Measurements from ENCODE around the gene SLC13A2. TPM values are rescaled to one million over a fixed set of nuclear protein-coding genes. Genes with fewer than 3 reads are reported as not detected.

The SLC13A2 gene
- polyA plus RNA-seq, 2 donors, result 0.02 TPM; not detected in 1

- Histone ChIP-seq H3K4me3 (ENCODE audit: low read depth in 1 of 2, low read length in 2 of 2) (no peak overlapping the region), H3K4me1 (ENCODE audit: control insufficient read depth in 2 of 2, insufficient read depth in 2 of 2, low read length in 1 of 2) (no peaks in the 10 kb centered on the region), H3K27ac (ENCODE audit: low read depth in 2 of 2, low read length in 1 of 2) (no peak overlapping the region), H3K36me3 (ENCODE audit: control insufficient read depth in 2 of 2, insufficient read depth in 2 of 2, low read length in 1 of 2) (no peaks in the 10 kb centered on the region), H3K27me3 (ENCODE audit: control insufficient read depth in 1 of 2, insufficient read depth in 2 of 2, low read length in 2 of 2) (no peaks in the 10 kb centered on the region), H3K9me3 (ENCODE audit: control insufficient read depth in 2 of 2, insufficient read depth in 1 of 2, low read depth in 1 of 2, low read length in 1 of 2) (no peaks in the 10 kb centered on the region)
- 74 to 80% methylated on average over 8 of the region's 8 CpGs for WGBS, 2 donors
These were observed 4.1 kb upstream of the SLC13A2 start for GRCh38 chr17:28469376-28469775.

GRCh38 chr17:28470266-28470913, 3.1 kb upstream of the SLC13A2 start:
- Histone ChIP-seq H3K36me3 (ENCODE audit: control insufficient read depth in 2 of 2, insufficient read depth in 2 of 2, low read length in 1 of 2) (no peaks in the 10 kb centered on the region), H3K27ac (ENCODE audit: low read depth in 2 of 2, low read length in 1 of 2) (no peak overlapping the region), H3K9me3 (ENCODE audit: control insufficient read depth in 2 of 2, insufficient read depth in 1 of 2, low read depth in 1 of 2, low read length in 1 of 2) (no peaks in the 10 kb centered on the region), H3K27me3 (ENCODE audit: control insufficient read depth in 1 of 2, insufficient read depth in 2 of 2, low read length in 2 of 2) (no peaks in the 10 kb centered on the region), H3K4me3 (ENCODE audit: low read depth in 1 of 2, low read length in 2 of 2) (no peak overlapping the region), H3K4me1 (ENCODE audit: control insufficient read depth in 2 of 2, insufficient read depth in 2 of 2, low read length in 1 of 2) (no peaks in the 10 kb centered on the region)
- WGBS, 2 donors, result 82 to 83% methylated on average over 7 of the region's 7 CpGs

GRCh38 chr17:28470914-28471366, 2.5 kb upstream of the SLC13A2 start:
- Histone ChIP-seq H3K27ac (ENCODE audit: low read depth in 2 of 2, low read length in 1 of 2) (no peak overlapping the region), H3K4me3 (ENCODE audit: low read depth in 1 of 2, low read length in 2 of 2) (no peak overlapping the region), H3K36me3 (ENCODE audit: control insufficient read depth in 2 of 2, insufficient read depth in 2 of 2, low read length in 1 of 2) (no peaks in the 10 kb centered on the region), H3K9me3 (ENCODE audit: control insufficient read depth in 2 of 2, insufficient read depth in 1 of 2, low read depth in 1 of 2, low read length in 1 of 2) (no peaks in the 10 kb centered on the region), H3K4me1 (ENCODE audit: control insufficient read depth in 2 of 2, insufficient read depth in 2 of 2, low read length in 1 of 2) (no peaks in the 10 kb centered on the region), H3K27me3 (ENCODE audit: control insufficient read depth in 1 of 2, insufficient read depth in 2 of 2, low read length in 2 of 2) (no peaks in the 10 kb centered on the region)
- 63 to 71% methylated on average over 3 of the region's 3 CpGs for WGBS, 2 donors

DNA sequence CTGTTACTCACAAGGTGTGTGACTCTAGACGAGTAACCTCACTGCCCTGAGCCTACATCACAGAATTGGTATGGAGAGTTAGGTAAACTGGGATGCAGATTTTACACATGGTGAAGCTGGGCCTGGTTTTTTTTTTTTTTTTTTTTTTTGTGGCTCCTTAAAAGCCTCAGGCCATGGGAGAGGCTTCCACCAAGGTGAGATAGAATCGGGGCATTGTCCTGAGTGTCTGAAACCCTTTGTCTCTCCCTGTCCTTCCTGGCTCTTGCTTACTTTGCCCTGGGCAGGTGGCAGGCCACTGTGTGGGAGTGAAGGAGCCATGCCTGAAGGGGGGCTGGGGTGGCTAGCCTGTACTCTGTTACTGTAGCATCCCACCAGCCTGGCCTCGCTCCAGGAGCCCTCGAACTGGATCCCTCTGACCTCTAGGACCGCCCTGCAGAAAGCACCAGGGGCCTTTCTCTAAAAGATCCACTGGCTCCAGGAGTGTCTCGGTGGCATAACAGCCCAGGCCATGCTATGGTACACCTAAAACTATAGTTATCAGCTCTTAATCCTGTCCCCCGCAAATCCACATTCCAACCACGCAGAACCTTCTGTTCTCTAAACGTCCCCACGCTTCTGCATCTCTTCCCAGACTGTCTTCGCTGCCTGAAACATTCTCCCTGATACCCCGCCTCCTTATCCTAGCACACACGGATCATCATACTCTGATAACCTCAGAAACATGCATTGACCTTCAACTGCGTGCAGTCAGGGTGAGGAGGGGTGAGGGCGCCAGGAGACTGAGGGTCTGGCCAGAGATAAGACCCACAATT, 1.7 kb upstream of the SLC13A2 start:
- Histone ChIP-seq H3K4me1 (ENCODE audit: control insufficient read depth in 2 of 2, insufficient read depth in 2 of 2, low read length in 1 of 2) (no peaks in the 10 kb centered on the region), H3K9me3 (ENCODE audit: control insufficient read depth in 2 of 2, insufficient read depth in 1 of 2, low read depth in 1 of 2, low read length in 1 of 2) (no peaks in the 10 kb centered on the region), H3K4me3 (ENCODE audit: low read depth in 1 of 2, low read length in 2 of 2) (no peak overlapping the region), H3K36me3 (ENCODE audit: control insufficient read depth in 2 of 2, insufficient read depth in 2 of 2, low read length in 1 of 2) (no peaks in the 10 kb centered on the region), H3K27ac (ENCODE audit: low read depth in 2 of 2, low read length in 1 of 2) (no peak overlapping the region), H3K27me3 (ENCODE audit: control insufficient read depth in 1 of 2, insufficient read depth in 2 of 2, low read length in 2 of 2) (no peaks in the 10 kb centered on the region)
- 71 to 74% methylated on average over 15 of the region's 15 CpGs for WGBS, 2 donors

DNA sequence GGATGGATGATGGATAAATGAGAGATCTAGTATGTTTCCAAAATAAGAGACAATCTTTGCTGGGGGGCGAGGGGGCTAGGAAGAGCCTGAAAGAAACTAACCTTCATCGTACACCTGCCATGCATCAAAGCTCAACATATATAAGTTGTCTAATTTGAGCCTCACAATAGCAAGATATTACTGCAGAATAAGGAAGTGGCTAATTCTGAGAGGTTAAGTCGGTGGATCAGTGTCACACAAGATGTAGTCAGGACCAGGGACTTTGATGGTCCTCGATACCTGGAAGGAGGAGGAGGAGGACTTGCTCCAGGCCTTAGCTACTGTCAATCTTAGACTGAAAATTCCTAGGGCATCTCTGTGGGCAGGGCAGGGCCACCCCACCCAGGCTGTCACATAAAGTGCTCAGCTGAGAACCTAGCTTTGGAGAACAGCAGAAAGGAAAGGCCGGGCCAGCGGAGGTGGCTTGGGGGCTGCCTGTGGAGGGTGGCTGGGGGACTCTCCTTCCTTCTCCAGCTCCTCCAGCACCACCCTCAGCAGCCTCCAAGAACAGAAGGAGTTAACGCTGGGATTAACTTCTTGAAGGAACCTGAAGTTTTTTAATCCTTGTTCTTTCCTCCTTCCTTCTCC, 460 bp upstream of the SLC13A2 start:
- Histone ChIP-seq H3K4me3 (ENCODE audit: low read depth in 1 of 2, low read length in 2 of 2) (no peak overlapping the region), H3K27ac (ENCODE audit: low read depth in 2 of 2, low read length in 1 of 2) (no peak overlapping the region), H3K27me3 (ENCODE audit: control insufficient read depth in 1 of 2, insufficient read depth in 2 of 2, low read length in 2 of 2) (no peaks in the 10 kb centered on the region), H3K4me1 (ENCODE audit: control insufficient read depth in 2 of 2, insufficient read depth in 2 of 2, low read length in 1 of 2) (no peaks in the 10 kb centered on the region), H3K36me3 (ENCODE audit: control insufficient read depth in 2 of 2, insufficient read depth in 2 of 2, low read length in 1 of 2) (no peaks in the 10 kb centered on the region), H3K9me3 (ENCODE audit: control insufficient read depth in 2 of 2, insufficient read depth in 1 of 2, low read depth in 1 of 2, low read length in 1 of 2) (no peaks in the 10 kb centered on the region)
- 85 to 90% methylated on average over 7 of the region's 7 CpGs for WGBS, 2 donors

- H3K27me3 ChIP-seq (ENCODE audit: control insufficient read depth in 1 of 2, insufficient read depth in 2 of 2, low read length in 2 of 2), result no peaks in the 10 kb centered on the region
- WGBS, 2 donors, result 74 to 78% methylated on average over 7 of the region's 7 CpGs
- H3K9me3 ChIP-seq (ENCODE audit: control insufficient read depth in 2 of 2, insufficient read depth in 1 of 2, low read depth in 1 of 2, low read length in 1 of 2), result no peaks in the 10 kb centered on the region
- no peaks in the 10 kb centered on the region for H3K36me3 ChIP-seq (ENCODE audit: control insufficient read depth in 2 of 2, insufficient read depth in 2 of 2, low read length in 1 of 2)
- H3K4me1 ChIP-seq (ENCODE audit: control insufficient read depth in 2 of 2, insufficient read depth in 2 of 2, low read length in 1 of 2), result no peaks in the 10 kb centered on the region
- no peak overlapping the region for H3K4me3 ChIP-seq (ENCODE audit: low read depth in 1 of 2, low read length in 2 of 2)
- no peak overlapping the region for H3K27ac ChIP-seq (ENCODE audit: low read depth in 2 of 2, low read length in 1 of 2)
These were observed 677 bp downstream of the SLC13A2 start for GRCh38 chr17:28474111-28474531.

DNA sequence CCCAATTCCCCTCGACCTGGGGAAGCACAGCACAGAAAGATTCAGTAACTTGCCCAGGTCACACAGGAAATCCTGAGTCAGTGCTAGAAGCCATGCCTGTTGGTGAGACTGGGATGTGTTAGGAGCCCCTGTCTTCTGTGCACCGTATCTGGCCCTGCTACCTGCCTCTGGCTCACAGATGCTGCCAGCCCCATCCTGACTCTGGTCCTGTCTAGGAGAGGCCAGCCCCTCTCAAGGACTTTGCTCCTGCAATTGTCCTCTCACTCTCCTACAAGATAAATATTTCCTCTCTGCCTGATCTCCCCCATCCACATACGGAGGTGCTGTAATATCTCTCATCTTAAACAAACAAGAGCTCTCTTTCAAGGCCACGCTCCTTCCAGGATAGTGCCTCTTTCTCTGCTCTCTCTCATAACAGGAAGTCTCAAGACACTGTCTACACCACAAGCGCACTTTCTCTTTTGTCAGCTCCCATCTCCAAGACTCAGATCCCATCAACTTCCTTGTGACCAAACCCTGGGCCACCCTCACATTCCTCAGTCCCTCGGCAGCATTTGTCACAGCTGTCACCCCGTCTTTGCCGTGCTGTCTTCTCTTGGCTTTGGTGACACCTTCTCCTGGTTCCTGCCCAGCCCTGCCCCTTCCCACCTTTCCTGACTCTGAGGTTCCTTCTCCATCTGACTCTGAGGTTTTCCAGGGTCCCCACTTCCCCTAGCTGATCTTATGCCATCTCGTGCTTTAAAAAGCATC, 1.9 kb downstream of the SLC13A2 start:
- Histone ChIP-seq H3K4me1 (ENCODE audit: control insufficient read depth in 2 of 2, insufficient read depth in 2 of 2, low read length in 1 of 2) (no peaks in the 10 kb centered on the region), H3K9me3 (ENCODE audit: control insufficient read depth in 2 of 2, insufficient read depth in 1 of 2, low read depth in 1 of 2, low read length in 1 of 2) (no peaks in the 10 kb centered on the region), H3K27me3 (ENCODE audit: control insufficient read depth in 1 of 2, insufficient read depth in 2 of 2, low read length in 2 of 2) (no peaks in the 10 kb centered on the region), H3K36me3 (ENCODE audit: control insufficient read depth in 2 of 2, insufficient read depth in 2 of 2, low read length in 1 of 2) (no peaks in the 10 kb centered on the region), H3K4me3 (ENCODE audit: low read depth in 1 of 2, low read length in 2 of 2) (no peak overlapping the region), H3K27ac (ENCODE audit: low read depth in 2 of 2, low read length in 1 of 2) (no peak overlapping the region)
- 48 to 53% methylated on average over 9 of the region's 9 CpGs for WGBS, 2 donors

- no peak overlapping the region for H3K4me3 ChIP-seq (ENCODE audit: low read depth in 1 of 2, low read length in 2 of 2)
- H3K27me3 ChIP-seq (ENCODE audit: control insufficient read depth in 1 of 2, insufficient read depth in 2 of 2, low read length in 2 of 2), result no peaks in the 10 kb centered on the region
- 79 to 80% methylated on average over 11 of the region's 11 CpGs for WGBS, 2 donors
- H3K27ac ChIP-seq (ENCODE audit: low read depth in 2 of 2, low read length in 1 of 2), result no peak overlapping the region
- H3K4me1 ChIP-seq (ENCODE audit: control insufficient read depth in 2 of 2, insufficient read depth in 2 of 2, low read length in 1 of 2), result no peaks in the 10 kb centered on the region
- no peaks in the 10 kb centered on the region for H3K9me3 ChIP-seq (ENCODE audit: control insufficient read depth in 2 of 2, insufficient read depth in 1 of 2, low read depth in 1 of 2, low read length in 1 of 2)
- no peaks in the 10 kb centered on the region for H3K36me3 ChIP-seq (ENCODE audit: control insufficient read depth in 2 of 2, insufficient read depth in 2 of 2, low read length in 1 of 2)
These were observed 2.8 kb downstream of the SLC13A2 start for GRCh38 chr17:28476076-28476865.

DNA sequence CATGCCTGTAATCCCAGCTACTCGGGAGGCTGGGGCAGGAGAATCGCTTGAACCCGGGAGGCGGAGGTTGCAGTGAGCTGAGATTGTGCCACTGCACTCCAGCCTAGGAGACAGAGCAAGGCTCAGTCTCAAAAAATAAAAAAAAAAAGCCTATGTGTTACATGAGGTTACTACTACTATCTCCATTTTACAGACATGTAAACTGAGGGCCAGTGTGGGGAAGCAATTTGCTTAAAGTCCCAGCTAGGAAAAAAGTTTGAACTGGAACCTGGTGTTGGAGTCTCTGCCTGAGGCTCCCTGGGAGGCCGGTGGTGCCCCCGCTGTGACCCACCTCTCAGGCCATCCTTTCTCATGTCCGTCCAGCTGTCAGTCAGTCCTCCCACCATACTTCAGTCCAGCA, 4.5 kb downstream of the SLC13A2 start:
- H3K27ac ChIP-seq (ENCODE audit: low read depth in 2 of 2, low read length in 1 of 2), result no peak overlapping the region

More for the DNA sequence above, 4.5 kb downstream of the SLC13A2 start:
- 91 to 96% methylated on average over 7 of the region's 7 CpGs for WGBS, 2 donors
- no peaks in the 10 kb centered on the region for H3K27me3 ChIP-seq (ENCODE audit: control insufficient read depth in 1 of 2, insufficient read depth in 2 of 2, low read length in 2 of 2)
- no peaks in the 10 kb centered on the region for H3K4me1 ChIP-seq (ENCODE audit: control insufficient read depth in 2 of 2, insufficient read depth in 2 of 2, low read length in 1 of 2)
- no peaks in the 10 kb centered on the region for H3K9me3 ChIP-seq (ENCODE audit: control insufficient read depth in 2 of 2, insufficient read depth in 1 of 2, low read depth in 1 of 2, low read length in 1 of 2)
- no peaks in the 10 kb centered on the region for H3K36me3 ChIP-seq (ENCODE audit: control insufficient read depth in 2 of 2, insufficient read depth in 2 of 2, low read length in 1 of 2)
- H3K4me3 ChIP-seq (ENCODE audit: low read depth in 1 of 2, low read length in 2 of 2), result no peak overlapping the region
